HL-60 (cell line): ENCODE measurements around the gene CEP89.
"Not testable (repeated sequence)": the region's sequence is repeated elsewhere in the genome, so short reads cannot be mapped to it uniquely, and the experiment has no call there.

ENCODE experiments used
- DNase-seq, 2 experiments: peaks; one replicate each; pipeline ENCODE4 v3.0.0-alpha.2; 2010 to 2020; ENCODE audit warnings: low read depth in 1 of 2, low spot score in 1 of 2
- H3K27ac ChIP-seq: fragments of 250-450 bp; sonication (Bioruptor Pico); replicated peaks from 2 replicates; pipeline ENCODE4 v1.5.1; 2020; ENCODE audit warnings: mild to moderate bottlenecking, moderate library complexity
- H3K27me3 ChIP-seq: fragments of 250-450 bp; sonication (Bioruptor Pico); 2 replicates; pipeline ENCODE4 v1.5.1; 2021; ENCODE audit warnings: mild to moderate bottlenecking, moderate library complexity; ENCODE audit not compliant: insufficient read depth, poor library complexity, severe bottlenecking
- H3K4me3 ChIP-seq: replicated peaks from 2 replicates; pipeline ENCODE4 v1.5.1; 2011; ENCODE audit warnings: mild to moderate bottlenecking, control low read depth, low read length; ENCODE audit not compliant: insufficient read depth
- CTCF ChIP-seq: IDR thresholded peaks from one replicate; pipeline ENCODE4 v1.5.1; 2011; ENCODE audit warnings: low read length, control low read depth, inconsistent platforms; ENCODE audit not compliant: insufficient read depth
- GABPA ChIP-seq: IDR thresholded peaks from 2 replicates; pipeline ENCODE4 v1.6.1; 2012; ENCODE audit warnings: low read depth
- POLR2AphosphoS5 ChIP-seq: IDR thresholded peaks from 2 replicates; pipeline ENCODE4 v1.6.1; 2012; ENCODE audit warnings: low read depth
- REST ChIP-seq: IDR thresholded peaks from 2 replicates; pipeline ENCODE4 v1.6.1; 2012; ENCODE audit warnings: low read depth; ENCODE audit not compliant: insufficient replicate concordance
- SPI1 ChIP-seq: IDR thresholded peaks from 2 replicates; pipeline ENCODE4 v1.6.1; 2012; ENCODE audit warnings: low read depth, mild to moderate bottlenecking, borderline replicate concordance

The CEP89 gene

GRCh38 chr19:32852216-32852615, 119.5 kb downstream of the CEP89 start:
- H3K4me3 ChIP-seq = no peak overlapping the region
- H3K27me3 ChIP-seq = no peaks in the 10 kb centered on the region
- H3K27ac ChIP-seq = no peak overlapping the region
- DNase-seq = no peak
- no peak for TF ChIP-seq SPI1
- no peak for TF ChIP-seq POLR2AphosphoS5
- no peak for TF ChIP-seq GABPA
- TF ChIP-seq REST = no peak
- no peak for TF ChIP-seq CTCF

GRCh38 chr19:32848035-32848434, 123.7 kb downstream of the CEP89 start:
- not testable (repeated sequence) for H3K27me3 ChIP-seq, H3K27ac ChIP-seq, H3K4me3 ChIP-seq, DNase-seq

- Histone ChIP-seq H3K27me3 (no peaks in the 10 kb centered on the region), H3K27ac (no peak overlapping the region), H3K4me3 (no peak overlapping the region)
- TF ChIP-seq GABPA (no peak), REST (no peak), SPI1 (no peak), CTCF (no peak), POLR2AphosphoS5 (no peak)
- DNase-seq = no peak
Measured at GRCh38 chr19:32843716-32844245, 128.0 kb downstream of the CEP89 start.

- H3K27me3 ChIP-seq = no peaks in the 10 kb centered on the region
- no peak overlapping the region for H3K27ac ChIP-seq
- no peak for TF ChIP-seq SPI1
- no peak for TF ChIP-seq CTCF
- no peak for TF ChIP-seq GABPA
- TF ChIP-seq REST = no peak
- no peak for TF ChIP-seq POLR2AphosphoS5
- DNase-seq = no peak
- H3K4me3 ChIP-seq = no peak overlapping the region
Measured at GRCh38 chr19:32842061-32842460, 129.7 kb downstream of the CEP89 start.
